ENCODE measurements around the gene DMBT1. TPM values are rescaled to one million over a fixed set of nuclear protein-coding genes. Genes with fewer than 3 reads are reported as not detected.
A peak's percentile ranks its signal among the peaks of the same experiment; 100 is the strongest.

The DMBT1 gene
- total RNA-seq, 4 donors from 2014 or later: 0.63 TPM; not detected in 3

- intact Hi-C loops (cut with DNase I): loop anchor here (5.0 to 10.0 kb wide), 3 partner anchors 129 to 224 kb away; no protein-coding TSS in a partner anchor
- 96% methylated on average over 1 of the region's 1 CpG for WGBS
- no peaks in the 10 kb centered on the region for H3K9me3 ChIP-seq
- H3K27me3 ChIP-seq: peaks cover 0 to 21% (median 0%) of the 10 kb centered on the region in 4 donors
- DNase-seq (ENCODE audit: extremely low spot score): no peak
- H3K4me1 ChIP-seq: peaks cover 4 to 9% (median 9%) of the 10 kb centered on the region in 4 donors
- no peak overlapping the region for H3K27ac ChIP-seq (replicated peaks in 1 of 4)
- H3K36me3 ChIP-seq: no peaks in the 10 kb centered on the region
- TF ChIP-seq POLR2AphosphoS5 (IDR thresholded peaks at IDR 0.05) (no peak), POLR2A (IDR thresholded peaks at IDR 0.05; ENCODE audit: low read depth) (no peak), EP300 (IDR thresholded peaks at IDR 0.05) (no peak)
- TF ChIP-seq, protein P1, sequence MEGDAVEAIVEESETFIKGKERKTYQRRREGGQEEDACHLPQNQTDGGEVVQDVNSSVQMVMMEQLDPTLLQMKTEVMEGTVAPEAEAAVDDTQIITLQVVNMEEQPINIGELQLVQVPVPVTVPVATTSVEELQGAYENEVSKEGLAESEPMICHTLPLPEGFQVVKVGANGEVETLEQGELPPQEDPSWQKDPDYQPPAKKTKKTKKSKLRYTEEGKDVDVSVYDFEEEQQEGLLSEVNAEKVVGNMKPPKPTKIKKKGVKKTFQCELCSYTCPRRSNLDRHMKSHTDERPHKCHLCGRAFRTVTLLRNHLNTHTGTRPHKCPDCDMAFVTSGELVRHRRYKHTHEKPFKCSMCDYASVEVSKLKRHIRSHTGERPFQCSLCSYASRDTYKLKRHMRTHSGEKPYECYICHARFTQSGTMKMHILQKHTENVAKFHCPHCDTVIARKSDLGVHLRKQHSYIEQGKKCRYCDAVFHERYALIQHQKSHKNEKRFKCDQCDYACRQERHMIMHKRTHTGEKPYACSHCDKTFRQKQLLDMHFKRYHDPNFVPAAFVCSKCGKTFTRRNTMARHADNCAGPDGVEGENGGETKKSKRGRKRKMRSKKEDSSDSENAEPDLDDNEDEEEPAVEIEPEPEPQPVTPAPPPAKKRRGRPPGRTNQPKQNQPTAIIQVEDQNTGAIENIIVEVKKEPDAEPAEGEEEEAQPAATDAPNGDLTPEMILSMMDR (IDR thresholded peaks at IDR 0.05): no peak
- no peak overlapping the region for H3K4me3 ChIP-seq
Observed at GRCh38 chr10:122566632-122567031, 6.1 kb downstream of the DMBT1 start.

GRCh38 chr10:122567056-122567660, 6.6 kb downstream of the DMBT1 start:
- no peak for DNase-seq (ENCODE audit: extremely low spot score)
- Histone ChIP-seq H3K27me3 (peaks cover 0 to 20% (median 0%) of the 10 kb centered on the region in 4 donors), H3K4me1 (peaks cover 4 to 9% (median 9%) of the 10 kb centered on the region in 4 donors), H3K36me3 (no peaks in the 10 kb centered on the region), H3K27ac (replicated peaks in 1 of 4) (no peak overlapping the region), H3K9me3 (no peaks in the 10 kb centered on the region), H3K4me3 (no peak overlapping the region)
- intact Hi-C loops (cut with DNase I): loop anchor here (5.0 to 10.0 kb wide), 3 partner anchors 130 to 225 kb away; no protein-coding TSS in a partner anchor
- TF ChIP-seq EP300 (IDR thresholded peaks at IDR 0.05) (no peak), POLR2AphosphoS5 (IDR thresholded peaks at IDR 0.05) (no peak), POLR2A (IDR thresholded peaks at IDR 0.05; ENCODE audit: low read depth) (no peak)
- TF ChIP-seq, protein P1 (IDR thresholded peaks at IDR 0.05): peak; percentile 14 to 48 (median 22)
- WGBS: 64% methylated on average over 5 of the region's 5 CpGs

- no peak for DNase-seq (ENCODE audit: extremely low spot score)
- Histone ChIP-seq H3K36me3 (no peaks in the 10 kb centered on the region), H3K27me3 (peaks cover 0 to 6% (median 0%) of the 10 kb centered on the region in 4 donors), H3K4me1 (peaks cover 4 to 9% (median 9%) of the 10 kb centered on the region in 4 donors), H3K4me3 (no peak overlapping the region), H3K9me3 (no peaks in the 10 kb centered on the region), H3K27ac (replicated peaks in 1 of 4) (no peak overlapping the region)
- intact Hi-C loops (cut with DNase I): loop anchor here (5.0 to 10.0 kb wide), 3 partner anchors 131 to 226 kb away; no protein-coding TSS in a partner anchor
- WGBS: 94% methylated on average over 8 of the region's 8 CpGs
- TF ChIP-seq, protein P1 (IDR thresholded peaks at IDR 0.05): no peak
- TF ChIP-seq EP300 (IDR thresholded peaks at IDR 0.05) (no peak), POLR2AphosphoS5 (IDR thresholded peaks at IDR 0.05) (no peak), POLR2A (IDR thresholded peaks at IDR 0.05; ENCODE audit: low read depth) (no peak)
Observed at GRCh38 chr10:122568551-122568950, 8.0 kb downstream of the DMBT1 start.

DNA sequence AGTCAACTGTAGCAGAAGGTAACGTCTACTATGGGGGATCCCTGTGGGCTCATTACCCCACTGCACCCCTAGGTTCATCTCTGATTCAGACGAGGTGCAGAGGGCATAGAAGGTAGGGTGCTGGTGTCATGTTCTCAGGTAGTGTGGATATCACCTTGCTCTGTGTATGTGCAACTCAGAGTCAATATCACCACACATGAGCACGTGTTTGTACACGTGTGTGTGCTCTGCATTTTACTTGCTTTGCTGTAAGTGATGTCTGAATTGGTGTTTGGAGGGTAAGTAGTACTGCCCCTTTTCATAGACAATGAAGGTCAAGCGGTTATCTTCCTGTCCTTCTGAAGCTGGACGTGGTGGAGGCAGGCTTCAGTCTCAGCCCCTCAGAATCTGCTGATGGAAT, 10.4 kb downstream of the DMBT1 start:
- Histone ChIP-seq H3K9me3 (peaks cover 0 to 6% (median 0%) of the 10 kb centered on the region in 4 donors), H3K27ac (replicated peaks in 1 of 4) (no peak overlapping the region), H3K4me1 (peaks cover 1 to 3% (median 2%) of the 10 kb centered on the region in 4 donors), H3K36me3 (no peaks in the 10 kb centered on the region), H3K4me3 (no peak overlapping the region), H3K27me3 (no peaks in the 10 kb centered on the region)
- DNase-seq (ENCODE audit: extremely low spot score): no peak
- TF ChIP-seq POLR2AphosphoS5 (IDR thresholded peaks at IDR 0.05): no peak
- 79% methylated on average over 6 of the region's 6 CpGs for WGBS
- intact Hi-C loops (cut with DNase I): no loop called here

- no peaks in the 10 kb centered on the region for H3K36me3 ChIP-seq
- intact Hi-C loops (cut with DNase I): no loop called here
- no peak for TF ChIP-seq POLR2A (IDR thresholded peaks at IDR 0.05; ENCODE audit: low read depth)
- TF ChIP-seq EP300 (IDR thresholded peaks at IDR 0.05): no peak
- no peak for TF ChIP-seq POLR2AphosphoS5 (IDR thresholded peaks at IDR 0.05)
- TF ChIP-seq, protein P1 (IDR thresholded peaks at IDR 0.05): no peak
- no peak overlapping the region for H3K4me3 ChIP-seq
- 89% methylated on average over 3 of the region's 3 CpGs for WGBS
- peaks cover 0 to 6% (median 0%) of the 10 kb centered on the region in 4 donors for H3K9me3 ChIP-seq
- H3K4me1 ChIP-seq: no peaks in the 10 kb centered on the region
- no peak for DNase-seq (ENCODE audit: extremely low spot score)
- no peak overlapping the region for H3K27ac ChIP-seq (replicated peaks in 1 of 4)
- H3K27me3 ChIP-seq: no peaks in the 10 kb centered on the region
Observed at GRCh38 chr10:122571892-122572291, 11.3 kb downstream of the DMBT1 start.
